H9 (cell line): ENCODE measurements around the gene C1orf159. TPM values are rescaled to one million over a fixed set of nuclear protein-coding genes. Genes with fewer than 3 reads are reported as not detected.
A peak's percentile ranks its signal among the peaks of the same experiment; 100 is the strongest.

ENCODE experiments used
- DNase-seq: peaks from one replicate; pipeline ENCODE4 v3.0.0-alpha.2; 2017
- H2AFZ ChIP-seq: one replicate; pipeline ENCODE4 v1.6.1; 2013; ENCODE audit warnings: mild to moderate bottlenecking, low read length, control low read depth, moderate library complexity
- H2AK5ac ChIP-seq: 2 replicates; pipeline ENCODE4 v1.6.1; 2013; ENCODE audit warnings: low read length, control low read depth, mixed read lengths; ENCODE audit not compliant: insufficient read length
- H2BK120ac ChIP-seq: one replicate; pipeline ENCODE4 v1.6.1; 2013; ENCODE audit warnings: low read depth, mild to moderate bottlenecking, low read length, control low read depth, inconsistent platforms; ENCODE audit not compliant: poor library complexity, severe bottlenecking
- H2BK12ac ChIP-seq: 2 replicates; pipeline ENCODE4 v1.6.1; 2013; ENCODE audit warnings: low read length, control low read depth, mixed read lengths, low read depth; ENCODE audit not compliant: insufficient read length
- H2BK15ac ChIP-seq: 2 replicates; pipeline ENCODE4 v1.6.1; 2013; ENCODE audit warnings: low read depth, low read length, control low read depth
- H2BK20ac ChIP-seq: one replicate; pipeline ENCODE4 v1.6.1; 2013; ENCODE audit warnings: low read depth, mild to moderate bottlenecking, low read length, control low read depth, inconsistent platforms; ENCODE audit not compliant: poor library complexity, severe bottlenecking
- H2BK5ac ChIP-seq: 2 replicates; pipeline ENCODE4 v1.6.1; 2013; ENCODE audit warnings: low read length, control low read depth, mixed read lengths; ENCODE audit not compliant: insufficient read length
- H3K14ac ChIP-seq: 2 replicates; pipeline ENCODE4 v1.6.1; 2013; ENCODE audit warnings: low read length, control low read depth; ENCODE audit not compliant: insufficient read depth
- H3K18ac ChIP-seq: 2 replicates; pipeline ENCODE4 v1.6.1; 2013; ENCODE audit warnings: low read depth, mild to moderate bottlenecking, mixed read lengths, low read length, control low read depth; ENCODE audit not compliant: insufficient read length
- H3K23ac ChIP-seq: 2 replicates; pipeline ENCODE4 v1.6.1; 2013; ENCODE audit warnings: low read length, control low read depth, mixed read lengths, low read depth; ENCODE audit not compliant: insufficient read length
- H3K23me2 ChIP-seq: 2 replicates; pipeline ENCODE4 v1.6.1; 2013; ENCODE audit warnings: low read depth, mild to moderate bottlenecking, mixed read lengths, low read length, control low read depth; ENCODE audit not compliant: insufficient read length, poor library complexity, severe bottlenecking
- H3K27ac ChIP-seq: 2 replicates; pipeline ENCODE4 v1.5.1; 2013; ENCODE audit warnings: low read length, control low read depth, mixed read lengths, low read depth; ENCODE audit not compliant: insufficient read length
- H3K27me3 ChIP-seq: 2 replicates; pipeline ENCODE4 v1.6.1; 2013; ENCODE audit warnings: low read length, control low read depth, inconsistent platforms; ENCODE audit not compliant: insufficient read depth
- H3K4ac ChIP-seq: 2 replicates; pipeline ENCODE4 v1.6.1; 2013; ENCODE audit warnings: low read depth, mild to moderate bottlenecking, control low read depth, inconsistent platforms, low read length, moderate library complexity
- H3K4me1 ChIP-seq: 2 replicates; pipeline ENCODE4 v1.6.1; 2013; ENCODE audit warnings: low read length, control low read depth, inconsistent platforms; ENCODE audit not compliant: insufficient read depth
- H3K4me2 ChIP-seq: 2 replicates; pipeline ENCODE4 v1.6.1; 2013; ENCODE audit warnings: low read length, control low read depth, mixed read lengths; ENCODE audit not compliant: insufficient read length, insufficient read depth
- H3K56ac ChIP-seq: 2 replicates; pipeline ENCODE4 v1.6.1; 2013; ENCODE audit warnings: low read depth, mild to moderate bottlenecking, mixed read lengths, low read length, control low read depth; ENCODE audit not compliant: insufficient read length
- H3K79me1 ChIP-seq: 2 replicates; pipeline ENCODE4 v1.6.1; 2013; ENCODE audit warnings: low read depth, mild to moderate bottlenecking, moderate library complexity, low read length, control low read depth, inconsistent platforms; ENCODE audit not compliant: insufficient read depth, poor library complexity, severe bottlenecking
- H3K79me2 ChIP-seq: 2 replicates; pipeline ENCODE4 v1.6.1; 2013; ENCODE audit warnings: low read length, control low read depth, inconsistent platforms; ENCODE audit not compliant: insufficient read depth
- H3K9ac ChIP-seq: 2 replicates; pipeline ENCODE4 v1.6.1; 2013; ENCODE audit warnings: low read length, control low read depth, mixed read lengths; ENCODE audit not compliant: insufficient read length; ENCODE audit errors: extremely low read depth
- H3K9me3 ChIP-seq: one replicate; pipeline ENCODE4 v1.6.1; 2013; ENCODE audit warnings: low read depth, low read length, inconsistent platforms; ENCODE audit not compliant: control insufficient read depth
- H3T11ph ChIP-seq: one replicate; pipeline ENCODE4 v1.6.1; 2013; ENCODE audit warnings: mild to moderate bottlenecking, low read length, control low read depth, inconsistent platforms
- H4K20me1 ChIP-seq: one replicate; pipeline ENCODE4 v1.6.1; 2013; ENCODE audit not compliant: control insufficient read depth, insufficient read length, insufficient read depth
- H4K5ac ChIP-seq: 2 replicates; pipeline ENCODE4 v1.6.1; 2013; ENCODE audit warnings: low read depth, mild to moderate bottlenecking, mixed read lengths, low read length, control low read depth; ENCODE audit not compliant: insufficient read length
- H4K8ac ChIP-seq: replicated peaks from 2 replicates; pipeline ENCODE4 v1.6.1; 2013; ENCODE audit warnings: low read length, control low read depth, mixed read lengths, low read depth; ENCODE audit not compliant: insufficient read length
- H4K91ac ChIP-seq: 2 replicates; pipeline ENCODE4 v1.6.1; 2013; ENCODE audit warnings: low read depth, mild to moderate bottlenecking, moderate library complexity, mixed read lengths, low read length, control low read depth; ENCODE audit not compliant: insufficient read length
- H3K27ac Mint-ChIP-seq, 3 experiments: 2 replicates in 2 of 3; 3 replicates in 1 of 3; pipeline ENCODE4 v1.8.0; 2020 to 2021; ENCODE audit warnings: mixed read lengths in 3 of 3, mild to moderate bottlenecking in 1 of 3, moderate library complexity in 1 of 3
- H3K27me3 Mint-ChIP-seq: 2 replicates; pipeline ENCODE4 v1.8.0; 2021; ENCODE audit warnings: low read depth, mild to moderate bottlenecking, moderate library complexity, mixed read lengths
- H3K36me3 Mint-ChIP-seq, 3 experiments: 2 replicates in 2 of 3; 3 replicates in 1 of 3; pipeline ENCODE4 v1.8.0; 2020 to 2021; ENCODE audit warnings: low read depth in 3 of 3, mixed read lengths in 3 of 3; ENCODE audit not compliant: insufficient read depth in 1 of 3
- H3K4me1 Mint-ChIP-seq, 2 experiments: 2 replicates each; pipeline ENCODE4 v1.8.0; 2020; ENCODE audit warnings: mixed read lengths in 2 of 2
- H3K4me3 Mint-ChIP-seq, 2 experiments: 2 replicates in 1 of 2; 3 replicates in 1 of 2; pipeline ENCODE4 v1.8.0; 2020 to 2021; ENCODE audit warnings: mild to moderate bottlenecking in 2 of 2, mixed read lengths in 2 of 2, moderate library complexity in 1 of 2
- H3K9me3 Mint-ChIP-seq, 2 experiments: 2 replicates in 1 of 2; 3 replicates in 1 of 2; pipeline ENCODE4 v1.8.0; 2020; ENCODE audit warnings: mild to moderate bottlenecking in 2 of 2, mixed read lengths in 2 of 2, moderate library complexity in 1 of 2
- CTCF ChIP-seq: fragments of 200-600 bp; sonication (generic); conservative IDR thresholded peaks from 3 replicates; pipeline ENCODE4 v1.8.0; 2021; ENCODE audit warnings: antibody characterized with exemption, mild to moderate bottlenecking
- WGBS: extraction: QIAGEN DNeasy Blood & Tissue Kit; methylation state at CpG from one replicate; pipeline ENCODE4 v1.1.7; 2013; ENCODE audit warnings: missing lambda C conversion rate, low lambda C conversion rate, mixed read lengths; ENCODE audit not compliant: insufficient read length; ENCODE audit errors: extremely low coverage; 5-methylcytosine and 5-hydroxymethylcytosine counted together
- total RNA-seq: library from RNA; stranded (reverse); gene quantifications from 2 replicates; pipeline ENCODE4 v1.2.1, GENCODE V29; 2021

Gene C1orf159
- total RNA-seq, 1 experiment from 2014 or later = 12.3 TPM

GRCh38 chr1:1035291-1035943 is 80.5 kb downstream of the C1orf159 start:
- Histone ChIP-seq H4K91ac (no peak overlapping the region), H3K4me1 (peaks cover 4% of the 10 kb centered on the region; the same call in 1 of the 2 replicates), H3K23ac (no peak overlapping the region), H3K9ac (no peak overlapping the region), H2AFZ (no peak overlapping the region), H3K79me2 (no peaks in the 10 kb centered on the region), H4K5ac (no peak overlapping the region), H3K23me2 (peaks cover 10% of the 10 kb centered on the region), H2BK5ac (no peak overlapping the region), H3K14ac (no peak overlapping the region), H3K27me3 (no peaks in the 10 kb centered on the region; the same call in 1 of the 2 replicates), H3T11ph (no peak overlapping the region), H2AK5ac (no peak overlapping the region), H2BK12ac (no peak overlapping the region), H2BK15ac (no peak overlapping the region), H3K27ac (no peak overlapping the region), H3K56ac (no peak overlapping the region), H3K9me3 (no peaks in the 10 kb centered on the region), H4K20me1 (no peaks in the 10 kb centered on the region), H4K8ac (no peak overlapping the region), H2BK120ac (no peak overlapping the region), H3K79me1 (no peaks in the 10 kb centered on the region), H2BK20ac (no peak overlapping the region), H3K18ac (no peak overlapping the region), H3K4ac (no peak overlapping the region), H3K4me2 (no peak overlapping the region)
- no peak for DNase-seq
- peaks cover 14 to 29% of the 10 kb centered on the region in 2 experiments for H3K4me1 Mint-ChIP-seq
- 0 out of 3 replicates have a peak, but pooled peaks have one; percentile 15 for TF ChIP-seq CTCF
- H3K27ac Mint-ChIP-seq = no peak overlapping the region
- H3K4me3 Mint-ChIP-seq = peak overlapping the region in 1 of 2 experiments; percentile 51; a peak in 2 of 5 replicates
- peaks cover 57% of the 10 kb centered on the region for H3K27me3 Mint-ChIP-seq
- H3K9me3 Mint-ChIP-seq = no peaks in the 10 kb centered on the region
- no CpG with 5 or more reads among the region's 19 CpGs for WGBS
- H3K36me3 Mint-ChIP-seq = peaks cover 6 to 18% (median 17%) of the 10 kb centered on the region in 3 experiments; a peak in 6 of 7 replicates
